OCI-LY3 (cell line): ENCODE results near the gene MLXIP.
"Not testable (repeated sequence)": the region's sequence is repeated elsewhere in the genome, so short reads cannot be mapped to it uniquely, and the experiment has no call there.

Source experiments
- EZH2phosphoT487 ChIP-seq: fragments of 200-600 bp; shearing (Covaris generic); IDR thresholded peaks from 2 replicates; pipeline ENCODE4 v1.6.1; 2018; ENCODE audit warnings: antibody characterized with exemption, mixed run types, low read depth
- TF ChIP-seq, protein P1 (sequence below): fragments of 200-600, 300-600 bp; sonication (generic); IDR thresholded peaks from 2 replicates; pipeline ENCODE4 v1.5.1; 2014; ENCODE audit warnings: antibody characterized with exemption, low read length, low read depth

DNA sequence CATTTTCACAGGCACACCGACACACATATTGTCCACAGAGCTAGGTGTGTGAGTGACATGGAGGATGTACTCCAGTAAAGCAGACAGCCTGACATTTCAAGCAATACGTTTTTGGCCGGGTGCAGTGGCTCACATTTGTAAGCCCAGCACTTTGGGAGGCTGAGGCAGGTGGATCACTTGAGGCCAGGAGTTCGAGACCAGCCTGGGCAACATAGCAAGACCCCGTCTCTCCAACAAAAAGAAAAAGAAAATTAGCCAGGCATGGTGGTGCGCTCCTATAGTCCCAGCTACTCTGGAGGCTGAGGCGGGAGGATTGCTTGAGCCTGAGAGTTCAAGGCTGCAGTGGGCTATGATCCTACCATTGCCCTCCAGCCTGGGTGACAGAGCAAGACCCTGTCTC, 22.1 kb upstream of the MLXIP start:
- TF ChIP-seq, protein P1, sequence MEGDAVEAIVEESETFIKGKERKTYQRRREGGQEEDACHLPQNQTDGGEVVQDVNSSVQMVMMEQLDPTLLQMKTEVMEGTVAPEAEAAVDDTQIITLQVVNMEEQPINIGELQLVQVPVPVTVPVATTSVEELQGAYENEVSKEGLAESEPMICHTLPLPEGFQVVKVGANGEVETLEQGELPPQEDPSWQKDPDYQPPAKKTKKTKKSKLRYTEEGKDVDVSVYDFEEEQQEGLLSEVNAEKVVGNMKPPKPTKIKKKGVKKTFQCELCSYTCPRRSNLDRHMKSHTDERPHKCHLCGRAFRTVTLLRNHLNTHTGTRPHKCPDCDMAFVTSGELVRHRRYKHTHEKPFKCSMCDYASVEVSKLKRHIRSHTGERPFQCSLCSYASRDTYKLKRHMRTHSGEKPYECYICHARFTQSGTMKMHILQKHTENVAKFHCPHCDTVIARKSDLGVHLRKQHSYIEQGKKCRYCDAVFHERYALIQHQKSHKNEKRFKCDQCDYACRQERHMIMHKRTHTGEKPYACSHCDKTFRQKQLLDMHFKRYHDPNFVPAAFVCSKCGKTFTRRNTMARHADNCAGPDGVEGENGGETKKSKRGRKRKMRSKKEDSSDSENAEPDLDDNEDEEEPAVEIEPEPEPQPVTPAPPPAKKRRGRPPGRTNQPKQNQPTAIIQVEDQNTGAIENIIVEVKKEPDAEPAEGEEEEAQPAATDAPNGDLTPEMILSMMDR = not testable (repeated sequence)
- TF ChIP-seq EZH2phosphoT487 = not testable (repeated sequence)
